K562 (cell line): Measurements from ENCODE around the gene PRDM16. TPM values are rescaled to one million over a fixed set of nuclear protein-coding genes. Genes with fewer than 3 reads are reported as not detected.

Experiments used
- ATF4 ChIP-seq: fragments of 450-650 bp; formaldehyde crosslinking; IDR thresholded peaks from 2 replicates; pipeline ENCODE4 v1.4.0; 2022; ENCODE audit warnings: mild to moderate bottlenecking, moderate library complexity
- BACH1 ChIP-seq: fragments of 200-800 bp; sonication (Bioruptor generic); IDR thresholded peaks from 2 replicates; pipeline ENCODE4 v1.6.1; 2016; ENCODE audit warnings: missing genetic modification characterization, missing compliant biosample characterization
- CGGBP1 ChIP-seq: fragments of 250-450 bp; sonication (Bioruptor Pico); IDR thresholded peaks from 2 replicates; pipeline ENCODE4 v1.9.0; 2021; ENCODE audit warnings: mild to moderate bottlenecking
- CHCHD3 ChIP-seq: fragments of 250-450 bp; sonication (Bioruptor Pico); IDR thresholded peaks from 2 replicates; pipeline ENCODE4 v2.1.2; 2022; ENCODE audit warnings: mild to moderate bottlenecking
- FOS ChIP-seq: IDR thresholded peaks from 3 replicates; pipeline ENCODE4 v1.6.1; 2011; ENCODE audit not compliant: insufficient read length; ENCODE audit errors: extremely low read depth
- PML ChIP-seq: IDR thresholded peaks from 2 replicates; pipeline ENCODE4 v1.6.1; 2012; ENCODE audit warnings: low read length, inconsistent platforms
- ZBTB1 ChIP-seq: sonication (generic); formaldehyde crosslinking; IDR thresholded peaks from 2 replicates; pipeline ENCODE4 v1.8.1; 2023; ENCODE audit warnings: missing genetic modification reagents, low read depth, mild to moderate bottlenecking, borderline replicate concordance
- ZBTB9 ChIP-seq: fragments of 450-650 bp; formaldehyde crosslinking; IDR thresholded peaks from 2 replicates; pipeline ENCODE4 v1.4.0; 2020; ENCODE audit warnings: mild to moderate bottlenecking, moderate library complexity
- polyA plus RNA-seq, 8 experiments: library from polyadenylated mRNA; depleted of rRNA in 4 of 8; stranded (reverse) in 5 of 8; unstranded in 3 of 8; fragments of >200 nt; fragmentation: Nextera tagmentation in 2 of 8; fragmentation: Illumina TruSeq in 1 of 8; extraction: Ambion mirVana in 2 of 8; extraction: Trizol in 1 of 8; gene quantifications; 2 replicates each; pipeline versions ENCODE4 v1.2.1 to v1.2.3, GENCODE V29; 2011 to 2014; ENCODE audit warnings: inconsistent platforms in 1 of 8, missing spikeins in 1 of 8
- total RNA-seq, 7 experiments: library from RNA; depleted of rRNA in 6 of 7; stranded (reverse); fragments of >200 nt in 6 of 7; fragmentation: Illumina TruSeq in 2 of 7; extraction: Trizol in 2 of 7; gene quantifications; 2 replicates each; pipeline versions ENCODE4 v1.2.1 to v1.2.3, GENCODE V29; 2011 to 2021; ENCODE audit warnings: low replicate concordance in 1 of 7

Gene PRDM16
- total and polyA plus RNA-seq, 9 of the 15 experiments (the other 6 are each of a cell fraction or from before 2014, with no cell fraction given): 0.10 to 0.27 TPM; not detected in 7

GRCh38 chr1:3067301-3067670 lies 1.7 kb upstream of the PRDM16 start (continued):
- TF ChIP-seq ZBTB9 (no peak), CHCHD3 (CRISPR knock-in tag) (no peak), CGGBP1 (CRISPR knock-in tag) (no peak), ZBTB1 (CRISPR knock-in tag) (no peak), ATF4 (CRISPR knock-in tag) (no peak), PML (no peak), BACH1 (no peak), FOS (no peak)
- TF ChIP-seq, all 486 proteins: peak for 0
